ENCODE measurements around the gene MGAT3. TPM values are rescaled to one million over a fixed set of nuclear protein-coding genes. Genes with fewer than 3 reads are reported as not detected.

Gene MGAT3
- total RNA-seq, 4 donors from 2014 or later: 0.45 to 1.6 (median 0.90) TPM

DNA sequence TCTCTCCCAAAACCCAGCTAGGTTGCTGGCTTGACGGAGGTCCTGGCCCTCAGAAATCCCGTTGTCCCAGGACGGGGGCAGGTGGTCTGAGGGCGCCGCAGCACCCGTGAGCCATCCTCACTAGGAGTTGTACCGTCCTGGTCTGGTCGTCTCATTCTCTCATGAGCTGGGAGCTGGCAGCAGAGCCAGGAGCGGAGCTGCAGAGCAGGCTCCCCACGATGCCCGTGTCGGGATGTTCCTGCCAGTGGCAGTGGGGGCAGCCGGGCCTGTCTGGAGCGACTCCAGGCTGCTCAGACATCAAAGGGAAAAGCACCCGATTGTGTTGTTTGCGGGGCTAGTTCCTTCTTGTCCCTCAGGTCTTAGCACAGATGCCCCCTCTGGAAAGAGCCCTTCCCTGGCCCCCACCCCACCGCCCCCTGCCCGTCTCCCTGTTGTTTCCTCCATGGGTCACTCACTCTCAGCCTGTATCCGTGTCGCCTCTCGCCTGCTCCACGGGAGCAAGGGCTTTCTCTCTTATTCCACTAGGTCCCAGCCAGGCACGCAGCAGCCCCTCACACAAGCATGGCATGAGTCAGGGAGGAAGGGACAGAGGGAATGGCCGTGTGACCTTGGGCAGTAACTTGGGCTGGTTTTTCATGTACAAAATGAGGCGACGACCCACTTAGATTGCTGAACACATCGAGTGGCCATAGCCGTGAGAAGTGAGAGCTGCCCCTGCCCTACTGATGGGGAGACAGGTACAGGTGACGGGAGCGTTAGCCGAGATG, 23.2 kb upstream of the MGAT3 start:
- TF ChIP-seq, protein P1, sequence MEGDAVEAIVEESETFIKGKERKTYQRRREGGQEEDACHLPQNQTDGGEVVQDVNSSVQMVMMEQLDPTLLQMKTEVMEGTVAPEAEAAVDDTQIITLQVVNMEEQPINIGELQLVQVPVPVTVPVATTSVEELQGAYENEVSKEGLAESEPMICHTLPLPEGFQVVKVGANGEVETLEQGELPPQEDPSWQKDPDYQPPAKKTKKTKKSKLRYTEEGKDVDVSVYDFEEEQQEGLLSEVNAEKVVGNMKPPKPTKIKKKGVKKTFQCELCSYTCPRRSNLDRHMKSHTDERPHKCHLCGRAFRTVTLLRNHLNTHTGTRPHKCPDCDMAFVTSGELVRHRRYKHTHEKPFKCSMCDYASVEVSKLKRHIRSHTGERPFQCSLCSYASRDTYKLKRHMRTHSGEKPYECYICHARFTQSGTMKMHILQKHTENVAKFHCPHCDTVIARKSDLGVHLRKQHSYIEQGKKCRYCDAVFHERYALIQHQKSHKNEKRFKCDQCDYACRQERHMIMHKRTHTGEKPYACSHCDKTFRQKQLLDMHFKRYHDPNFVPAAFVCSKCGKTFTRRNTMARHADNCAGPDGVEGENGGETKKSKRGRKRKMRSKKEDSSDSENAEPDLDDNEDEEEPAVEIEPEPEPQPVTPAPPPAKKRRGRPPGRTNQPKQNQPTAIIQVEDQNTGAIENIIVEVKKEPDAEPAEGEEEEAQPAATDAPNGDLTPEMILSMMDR (IDR thresholded peaks at IDR 0.05): no peak
- no peak for TF ChIP-seq POLR2A (IDR thresholded peaks at IDR 0.05)
- WGBS, 2 donors: 90 to 91% methylated on average over 25 to 30 of the region's 31 CpGs
- no peaks in the 10 kb centered on the region for H3K9me3 ChIP-seq
- H3K36me3 ChIP-seq: peaks cover 15% of the 10 kb centered on the region in 2 donors
- H3K4me1 ChIP-seq: peaks cover 5 to 34% of the 10 kb centered on the region in 2 donors
- no peak overlapping the region for H3K27ac ChIP-seq
- no peak overlapping the region for H3K4me3 ChIP-seq (replicated peaks in 1 of 3)
- H3K27me3 ChIP-seq: no peaks in the 10 kb centered on the region
- intact Hi-C loops (cut with DNase I): no loop called here
- no peak for DNase-seq

DNA sequence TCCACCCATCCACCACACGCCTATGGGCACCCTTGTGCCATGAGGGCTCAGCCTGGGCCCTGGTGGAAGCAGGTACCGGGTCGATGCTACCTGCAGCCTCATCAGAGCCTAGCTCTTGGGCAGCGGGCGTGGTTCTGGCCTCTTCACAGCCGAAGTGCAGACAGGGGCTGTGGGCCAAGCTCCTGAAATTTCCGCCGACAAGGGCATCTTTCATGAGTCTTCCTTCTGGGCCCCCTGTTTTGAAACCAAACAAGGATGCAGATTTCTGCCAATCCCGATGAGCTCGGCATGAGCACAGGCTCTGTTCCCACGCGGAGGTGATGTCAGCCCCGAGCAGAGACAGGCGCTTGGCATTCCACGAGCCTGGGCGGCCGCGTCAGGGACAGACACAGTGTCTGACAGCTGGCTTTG, 22.6 kb upstream of the MGAT3 start:
- TF ChIP-seq, protein P1 (IDR thresholded peaks at IDR 0.05): no peak
- no peak for TF ChIP-seq POLR2A (IDR thresholded peaks at IDR 0.05)
- H3K4me3 ChIP-seq (replicated peaks in 1 of 3): no peak overlapping the region
- no peak for DNase-seq
- peaks cover 9 to 13% of the 10 kb centered on the region in 2 donors for H3K36me3 ChIP-seq
- H3K27ac ChIP-seq: no peak overlapping the region
- intact Hi-C loops (cut with DNase I): no loop called here
- H3K27me3 ChIP-seq: no peaks in the 10 kb centered on the region
- H3K4me1 ChIP-seq: peaks cover 5 to 34% of the 10 kb centered on the region in 2 donors
- H3K9me3 ChIP-seq: no peaks in the 10 kb centered on the region
- 84 to 88% methylated on average over 18 of the region's 18 CpGs for WGBS, 2 donors

DNA sequence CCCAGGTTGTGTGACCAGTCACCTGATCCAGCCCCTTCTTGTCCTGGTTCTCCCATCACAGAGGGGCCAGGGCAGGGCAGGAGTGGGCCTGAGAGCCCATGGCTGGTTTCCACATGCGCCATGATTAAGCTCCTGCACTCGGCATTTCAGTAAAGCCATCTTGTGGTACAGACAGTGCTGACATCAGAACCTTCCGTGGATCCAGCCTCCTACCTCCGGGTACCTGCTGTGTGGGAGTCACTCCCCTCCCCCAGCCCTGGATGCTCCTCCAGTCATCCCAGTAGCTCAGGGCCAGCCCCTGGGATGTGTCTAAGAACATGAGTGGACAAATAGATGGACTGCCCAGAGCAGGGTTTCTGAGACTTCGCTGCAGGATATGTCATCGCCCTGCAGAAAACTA, 22.1 kb upstream of the MGAT3 start:
- TF ChIP-seq, protein P1 (IDR thresholded peaks at IDR 0.05): no peak
- no peak for TF ChIP-seq POLR2A (IDR thresholded peaks at IDR 0.05)
- Histone ChIP-seq H3K4me3 (replicated peaks in 1 of 3) (no peak overlapping the region), H3K4me1 (peaks cover 5 to 34% of the 10 kb centered on the region in 2 donors), H3K9me3 (no peaks in the 10 kb centered on the region), H3K36me3 (peaks cover 9 to 13% of the 10 kb centered on the region in 2 donors), H3K27ac (no peak overlapping the region), H3K27me3 (no peaks in the 10 kb centered on the region)
- WGBS, 2 donors: 94% methylated on average over 2 to 6 of the region's 6 CpGs
- intact Hi-C loops (cut with DNase I): no loop called here
- no peak for DNase-seq

DNA sequence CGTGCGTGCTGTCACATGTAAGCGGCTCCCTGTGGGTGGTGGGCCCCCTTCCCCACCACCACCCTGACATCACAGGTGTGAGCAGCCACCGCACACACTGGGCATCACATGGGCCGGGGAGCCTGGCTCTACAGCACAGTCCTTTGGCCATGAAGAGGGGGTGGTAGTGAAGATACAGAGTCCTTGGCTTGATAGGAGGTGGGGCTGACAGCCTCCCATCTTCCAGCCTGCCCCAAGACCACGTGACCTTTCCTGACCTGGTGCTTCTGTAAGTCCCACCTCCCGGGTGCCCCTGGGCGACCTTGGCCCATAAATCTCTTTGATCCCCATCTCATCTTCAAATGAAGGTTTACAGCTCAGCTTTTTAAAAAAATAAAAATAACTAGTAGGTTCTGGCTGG, 21.2 kb upstream of the MGAT3 start:
- Histone ChIP-seq H3K27ac (no peak overlapping the region), H3K27me3 (no peaks in the 10 kb centered on the region), H3K4me1 (peaks cover 5 to 31% of the 10 kb centered on the region in 2 donors), H3K36me3 (peaks cover 2 to 6% of the 10 kb centered on the region in 2 donors), H3K4me3 (replicated peaks in 1 of 3) (no peak overlapping the region), H3K9me3 (no peaks in the 10 kb centered on the region)
- 90 to 91% methylated on average over 3 to 8 of the region's 8 CpGs for WGBS, 2 donors
- DNase-seq: no peak
- intact Hi-C loops (cut with DNase I): no loop called here
- TF ChIP-seq, protein P1 (IDR thresholded peaks at IDR 0.05): no peak

Data from thyroid gland (tissue), 4 donors.